ELF-1 (cell line): ENCODE measurements around the gene HDAC4.
"Not testable (repeated sequence)": the region's sequence is repeated elsewhere in the genome, so short reads cannot be mapped to it uniquely, and the experiment has no call there.

ENCODE experiments used
- DNase-seq: peaks from one replicate; pipeline ENCODE4 v3.0.0-alpha.2; 2016; ENCODE audit warnings: low read depth, low spot score

HDAC4 gene

DNA sequence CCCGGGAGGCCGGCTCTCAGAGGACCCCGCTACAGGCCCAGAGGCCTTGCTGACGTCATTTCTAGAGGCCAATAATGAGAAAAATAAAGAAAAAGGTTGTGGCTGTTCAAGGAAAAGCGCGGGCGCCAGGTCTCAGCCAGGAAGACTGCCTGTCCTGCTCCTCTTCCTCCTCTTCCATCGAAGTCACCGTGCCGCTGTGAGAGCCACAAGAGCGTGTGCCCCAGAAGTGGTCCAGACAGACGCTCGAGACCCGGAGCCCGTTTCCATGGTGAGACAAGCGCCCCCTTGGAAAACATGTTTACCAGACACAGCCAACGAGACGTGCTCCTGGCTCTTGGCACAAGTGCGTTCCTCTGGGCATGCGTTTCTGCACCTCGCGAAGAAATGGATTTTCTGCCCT lies 210.5 kb downstream of the HDAC4 start:
- DNase-seq: no peak

DNA sequence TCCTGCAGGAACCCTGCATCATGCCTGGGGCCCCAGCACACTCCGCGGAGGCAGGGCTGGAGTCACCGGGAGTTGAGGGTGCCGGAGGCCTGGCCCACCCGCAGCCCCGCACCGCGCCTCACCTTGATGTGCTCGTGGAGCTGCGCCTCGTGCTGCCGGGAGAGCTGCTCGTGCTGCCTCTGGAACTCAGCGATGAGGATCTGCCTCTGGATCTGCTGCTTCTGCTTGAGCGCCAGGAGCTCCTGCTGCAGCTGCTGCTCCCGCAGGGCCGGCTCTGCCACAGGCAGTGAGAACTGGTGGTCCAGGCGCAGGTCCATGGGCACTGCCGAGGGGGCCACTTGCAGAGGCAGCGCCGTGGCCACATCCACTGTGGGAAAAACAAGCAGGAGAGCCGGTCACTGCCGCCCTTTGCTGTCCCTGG lies 211.1 kb downstream of the HDAC4 start:
- no peak for DNase-seq

DNA sequence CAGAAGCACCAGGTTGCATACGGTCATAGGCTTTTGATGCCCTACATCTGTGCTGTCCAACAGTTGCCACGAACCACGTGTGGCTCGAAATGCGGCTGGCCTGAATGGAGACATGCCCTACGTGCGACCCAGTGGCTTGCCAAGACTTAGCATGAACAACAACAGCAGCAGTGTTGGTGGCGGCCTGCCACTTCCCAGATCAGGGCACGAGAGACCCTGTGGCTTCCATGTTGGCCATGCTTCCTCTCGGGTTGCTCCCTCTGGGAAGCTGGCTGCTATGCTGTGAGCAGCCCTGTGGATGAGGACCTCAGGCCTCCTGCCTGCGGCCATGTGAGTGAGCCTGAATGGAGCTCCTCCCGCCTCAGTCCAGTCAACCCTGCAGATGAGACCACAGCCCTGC lies 212.3 kb downstream of the HDAC4 start:
- no peak for DNase-seq

DNA sequence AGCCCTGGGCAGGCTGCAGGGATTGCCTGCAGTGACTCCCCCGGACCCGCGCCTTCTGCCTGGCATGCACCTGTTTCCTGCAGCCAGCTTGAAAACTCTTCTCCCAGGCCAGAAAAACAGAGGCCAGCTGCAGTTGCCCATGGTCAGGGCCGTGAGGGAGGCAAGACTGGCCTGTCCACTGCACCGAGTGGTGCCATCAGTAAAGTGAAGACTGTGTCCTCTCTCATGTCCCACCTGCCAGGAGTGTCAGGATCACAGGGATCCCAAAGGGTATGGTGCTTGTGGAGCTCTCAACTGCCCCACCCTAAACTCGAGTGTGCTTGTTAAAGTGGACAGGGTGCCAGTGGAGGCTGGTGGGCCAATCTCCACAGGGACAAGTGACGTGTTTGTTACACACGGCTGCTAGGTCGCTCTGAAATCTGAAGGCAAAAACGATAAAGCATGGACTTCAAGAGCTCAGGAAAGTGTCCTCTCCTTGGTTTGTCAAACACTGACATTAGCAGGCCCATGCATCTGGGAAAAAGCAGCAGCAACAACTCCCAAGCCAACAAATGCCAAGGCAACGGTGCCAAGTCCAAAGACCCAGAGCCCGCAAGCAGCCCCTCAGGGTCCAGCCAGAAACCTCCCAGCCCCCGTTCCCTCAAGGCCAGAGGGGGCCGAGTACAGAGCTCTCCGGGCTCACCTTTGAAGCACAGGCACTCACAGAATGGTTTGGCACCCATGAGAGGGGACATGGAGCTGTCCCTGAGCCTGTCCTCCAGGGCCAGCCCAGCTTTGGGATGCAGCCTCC lies 213.2 kb downstream of the HDAC4 start:
- DNase-seq: no peak

DNA sequence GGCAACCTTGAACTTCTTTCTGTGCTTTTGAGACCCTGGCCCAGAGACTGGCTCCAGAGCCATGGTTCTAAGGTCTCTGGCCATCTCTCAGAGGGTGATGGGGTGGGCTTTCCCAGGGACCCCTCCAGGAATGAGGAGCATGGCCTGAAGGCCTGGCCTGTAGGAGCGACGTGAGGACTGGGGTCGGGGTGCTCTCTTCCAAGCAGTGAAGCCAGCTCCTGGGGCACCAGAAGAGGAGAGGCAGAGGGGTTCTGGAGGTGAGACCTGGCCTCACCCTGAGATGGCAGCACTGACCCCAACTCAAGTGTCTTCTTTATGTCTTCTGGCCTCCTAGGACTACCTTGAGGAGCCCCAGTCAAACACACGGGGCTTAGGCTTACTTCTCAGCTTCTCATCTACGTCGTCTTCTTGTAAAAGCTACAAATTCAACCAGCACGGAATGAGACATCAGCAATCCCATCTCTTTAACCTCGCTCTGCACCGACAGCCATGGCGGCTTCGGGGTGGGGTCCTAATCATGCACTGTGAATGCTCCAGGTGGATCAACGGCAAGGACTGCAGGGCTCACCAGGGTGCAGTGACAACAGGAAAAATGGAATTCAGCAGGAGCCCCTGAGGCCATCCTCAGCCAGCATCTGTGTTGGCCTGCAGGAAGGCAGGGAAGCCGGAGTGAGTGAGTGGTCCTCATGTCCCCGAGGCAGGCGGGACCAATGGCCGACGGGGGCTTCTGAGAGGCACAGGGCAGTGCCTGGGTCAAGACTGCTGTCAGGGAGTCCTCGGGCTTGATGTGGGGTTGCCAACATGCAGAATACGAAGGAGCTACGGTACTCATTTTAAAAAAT lies 214.1 kb downstream of the HDAC4 start:
- DNase-seq: no peak

DNA sequence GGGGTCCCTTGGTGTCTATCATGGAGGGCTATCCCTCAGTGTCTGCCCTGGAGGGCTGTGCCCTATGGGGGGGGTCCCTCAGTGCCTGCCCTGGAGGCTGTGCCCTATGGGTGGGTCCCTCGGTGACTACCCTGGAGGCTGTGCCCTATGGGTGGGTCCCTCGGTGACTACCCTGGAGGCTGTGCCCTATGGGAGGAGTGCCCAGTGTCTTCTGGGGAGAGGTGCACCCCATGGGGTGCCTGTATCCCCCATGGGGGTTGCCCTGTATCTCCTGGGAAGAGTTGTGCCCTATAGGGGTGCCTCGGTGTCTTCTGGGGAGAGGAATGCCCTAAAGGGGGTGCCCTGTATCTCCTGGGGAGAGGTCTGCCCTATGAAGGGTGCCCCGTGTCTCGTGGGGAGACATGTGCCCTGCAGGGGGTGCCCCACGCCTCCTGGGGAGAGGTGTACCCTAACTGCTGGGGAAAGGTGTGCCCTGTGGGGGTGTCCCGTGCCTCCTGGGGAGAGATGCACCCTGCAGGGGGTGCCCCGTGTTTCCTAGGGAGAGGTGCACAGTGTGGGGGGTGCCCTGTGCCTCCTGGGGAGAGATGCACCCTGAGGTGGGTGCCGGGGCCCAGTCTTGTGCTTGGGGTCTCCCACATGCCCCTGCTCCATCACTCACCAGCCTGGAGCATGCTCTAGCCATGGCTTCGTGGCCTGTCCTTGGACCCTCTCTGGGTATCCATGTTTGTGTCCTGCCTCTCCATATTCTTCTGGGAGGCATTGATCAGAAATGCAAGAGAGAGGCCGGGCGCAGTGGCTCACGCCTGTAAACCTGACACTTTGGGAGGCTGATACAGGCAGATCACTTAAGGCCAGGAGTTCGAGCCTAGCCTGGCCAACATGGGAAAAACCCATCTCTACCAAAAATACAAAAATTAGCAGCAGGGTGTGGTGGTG lies 215.6 kb downstream of the HDAC4 start:
- DNase-seq: no peak

DNA sequence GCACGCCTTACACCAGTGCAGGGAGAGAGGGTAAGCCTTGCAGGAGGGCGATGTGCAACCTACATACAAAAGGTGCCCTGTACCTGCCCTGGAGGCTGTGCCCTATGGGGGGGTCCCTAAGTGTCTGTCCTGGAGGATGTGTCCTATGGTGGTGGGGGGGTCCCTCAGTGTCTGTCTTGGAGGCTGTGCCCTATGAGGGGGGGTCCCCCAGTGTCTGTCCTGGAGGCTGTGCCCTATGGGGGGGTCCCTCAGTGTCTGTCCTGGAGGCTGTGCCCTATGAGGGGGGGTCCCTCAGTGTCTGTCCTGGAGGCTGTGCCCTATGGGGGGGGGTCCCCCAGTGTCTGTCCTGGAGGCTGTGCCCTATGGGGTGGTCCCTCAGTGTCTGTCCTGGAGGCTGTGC lies 216.6 kb downstream of the HDAC4 start:
- no peak for DNase-seq

DNA sequence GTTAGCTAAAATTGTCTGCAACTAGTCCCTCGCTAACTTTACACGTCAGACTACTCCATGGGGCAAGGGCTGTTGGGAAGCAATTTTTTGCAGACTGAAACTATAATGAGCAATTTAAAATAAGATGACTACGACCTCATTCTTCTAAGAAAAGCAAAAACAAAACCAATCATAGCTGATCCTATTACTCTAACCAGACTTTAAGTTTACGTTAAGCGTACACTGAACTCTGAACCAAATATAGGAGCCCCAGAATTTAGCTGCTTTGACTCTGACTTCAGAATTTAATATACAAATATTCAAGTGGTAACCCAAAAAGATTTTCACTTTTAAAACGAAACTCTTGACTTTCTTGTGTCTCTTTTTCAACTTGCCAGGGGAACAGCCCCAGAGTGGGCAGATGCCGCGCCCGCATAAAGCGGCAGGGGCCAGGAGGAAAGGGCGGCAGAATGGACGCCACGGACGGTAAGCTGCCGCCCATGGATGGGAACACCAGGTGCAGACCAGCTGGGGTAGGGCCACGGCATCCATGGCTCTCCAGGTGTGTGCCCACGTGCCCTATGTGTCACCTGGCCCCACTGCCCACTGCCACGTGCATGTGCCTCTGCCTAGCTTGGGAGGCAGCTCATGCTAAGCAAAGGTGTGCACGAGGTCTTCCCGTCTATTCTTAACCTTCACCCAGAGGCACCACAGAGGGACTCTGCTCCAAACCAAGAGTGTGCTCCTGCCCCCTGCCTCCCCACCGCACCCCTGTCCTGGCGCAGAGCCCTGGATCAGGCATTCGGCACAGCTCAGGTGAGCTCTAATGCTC lies 217.6 kb downstream of the HDAC4 start:
- no peak for DNase-seq

DNA sequence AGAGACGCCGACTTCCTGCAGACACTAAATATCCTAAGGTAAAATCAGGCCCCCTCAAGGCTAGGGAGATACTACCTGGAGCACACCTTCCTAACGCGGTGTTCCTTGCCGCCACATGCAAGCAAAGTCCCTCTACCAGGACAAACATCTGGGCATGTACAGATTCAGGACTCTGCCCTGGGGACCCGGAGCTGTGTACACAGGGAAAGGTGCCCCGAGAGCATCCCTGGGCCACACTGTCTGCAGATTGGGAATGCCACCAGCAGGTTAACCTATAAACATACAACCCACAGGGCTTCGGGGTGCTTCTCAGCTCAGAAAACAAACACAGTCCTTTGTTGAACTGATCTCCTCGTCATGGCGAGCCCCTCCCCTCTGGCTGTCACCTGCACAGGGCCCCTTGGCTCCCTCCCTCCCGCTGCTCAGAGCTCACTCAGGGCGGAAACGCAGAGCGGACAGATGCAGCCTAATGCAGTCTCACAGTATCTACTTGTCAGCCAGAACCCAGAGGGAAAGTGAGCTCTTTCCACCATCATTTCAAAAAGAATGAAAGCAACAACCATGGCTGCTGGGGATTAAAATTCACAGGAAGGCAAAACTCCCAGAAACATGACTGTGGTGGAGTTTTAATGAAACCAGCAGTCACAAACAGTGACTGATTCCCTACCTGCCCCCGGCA lies 218.8 kb downstream of the HDAC4 start:
- peak; percentile 12 for DNase-seq

DNA sequence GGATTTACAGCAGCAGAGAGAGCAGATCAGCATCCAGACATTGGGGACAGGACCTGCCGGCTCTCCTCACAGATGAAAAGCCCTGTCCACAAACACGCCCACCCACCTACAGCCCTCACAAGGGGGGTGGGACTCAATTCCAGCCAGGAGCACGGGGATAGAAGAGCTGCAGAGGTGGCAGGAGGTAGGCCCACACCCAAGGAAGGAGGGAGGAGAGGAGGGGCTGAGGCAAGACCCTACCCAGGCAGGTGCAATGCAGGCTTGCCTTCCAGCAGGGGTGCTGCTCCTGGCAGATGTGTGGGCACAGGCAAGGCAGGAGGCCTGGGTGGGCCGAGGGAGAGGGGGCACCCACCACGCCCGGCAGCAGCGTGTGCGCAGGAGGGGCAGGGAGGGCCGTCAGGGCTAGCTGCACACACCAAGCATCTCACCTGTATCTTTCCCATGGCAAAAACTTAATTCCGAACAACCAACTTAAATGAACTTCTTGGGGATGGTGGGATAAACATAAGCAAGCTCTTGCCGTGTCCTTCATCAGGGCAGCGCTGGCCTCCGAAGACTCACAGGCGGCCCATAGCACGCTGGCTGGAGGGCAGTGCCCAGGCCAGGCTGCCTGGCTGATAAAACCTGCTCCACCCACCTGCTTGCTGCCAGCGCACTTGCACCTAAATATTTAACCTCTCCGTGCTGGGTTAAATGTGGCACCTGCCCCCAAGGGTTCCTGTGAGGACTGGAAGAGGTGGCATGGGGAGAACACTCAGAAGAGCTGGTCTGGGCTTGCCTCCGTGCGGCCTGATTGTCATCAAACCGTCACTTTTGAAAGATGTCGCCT lies 219.5 kb downstream of the HDAC4 start:
- DNase-seq: no peak

DNA sequence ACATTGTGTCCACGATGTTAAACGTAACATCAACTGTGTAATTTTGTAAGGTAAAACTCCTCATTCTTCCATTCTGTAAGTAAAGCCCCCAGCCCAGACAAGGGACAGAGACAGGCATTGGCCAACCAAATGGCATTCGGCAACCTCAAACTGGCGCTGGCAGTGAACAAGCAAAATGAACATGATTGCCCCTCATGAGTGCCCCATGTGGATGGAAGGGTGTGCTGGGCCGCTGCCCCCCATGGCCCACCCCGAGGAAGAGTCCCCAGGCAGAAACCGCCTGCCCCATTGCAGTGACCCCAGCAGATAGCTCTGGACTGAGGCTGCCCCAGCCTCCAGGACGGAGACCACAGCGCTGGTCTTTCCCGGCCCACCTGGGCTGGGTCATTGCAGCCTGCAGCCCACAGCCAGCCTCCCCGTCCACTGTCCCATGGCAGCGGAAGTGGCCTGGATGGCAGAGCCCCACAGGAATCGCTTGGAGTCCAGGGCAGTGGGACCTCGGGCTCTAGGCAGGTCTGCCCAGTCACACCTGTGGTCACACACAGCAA lies 220.2 kb downstream of the HDAC4 start:
- DNase-seq: no peak

DNA sequence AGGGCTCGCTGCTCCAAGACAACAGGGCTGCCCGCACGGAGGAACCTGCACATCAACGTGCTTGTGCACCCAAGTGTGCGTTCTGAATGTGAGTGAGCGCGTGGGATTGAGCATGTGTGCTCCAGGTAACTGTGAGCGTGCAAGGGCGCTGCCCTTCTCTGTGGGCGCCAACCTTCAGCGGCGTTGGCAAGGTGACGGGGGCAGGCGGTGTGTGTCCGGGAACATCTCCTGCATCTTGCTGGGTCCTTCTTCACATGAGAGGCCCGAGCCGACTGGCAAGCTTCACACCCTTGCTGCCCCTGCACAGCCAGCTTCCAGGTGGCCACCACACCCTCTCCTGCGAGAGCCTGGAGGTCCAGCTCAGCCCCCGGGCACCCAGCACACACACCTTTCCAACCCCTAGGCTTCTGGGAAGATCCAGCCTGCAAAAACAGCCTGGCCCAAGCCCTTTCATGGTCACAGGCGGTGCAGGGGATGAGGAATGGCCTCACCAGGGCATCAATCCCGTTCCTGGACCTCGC lies 220.9 kb downstream of the HDAC4 start:
- DNase-seq: no peak

DNA sequence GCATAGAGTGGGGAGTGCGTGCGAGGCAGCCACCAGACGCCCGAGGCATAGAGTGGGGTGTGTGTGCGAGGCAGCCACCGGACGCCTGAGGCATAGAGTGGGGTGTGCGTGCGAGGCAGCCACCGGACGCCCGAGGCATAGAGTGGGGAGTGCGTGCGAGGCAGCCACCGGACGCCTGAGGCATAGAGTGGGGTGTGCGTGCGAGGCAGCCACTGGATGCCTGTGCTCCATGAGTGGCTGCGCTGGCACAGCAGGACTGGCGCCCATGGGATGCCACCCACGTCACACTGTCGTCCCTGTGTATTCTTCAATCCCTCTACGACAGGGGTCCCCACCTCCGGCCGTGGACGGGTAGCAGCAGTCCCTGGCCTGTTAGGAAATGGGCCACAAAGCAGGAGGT lies 221.9 kb downstream of the HDAC4 start:
- no peak for DNase-seq

DNA sequence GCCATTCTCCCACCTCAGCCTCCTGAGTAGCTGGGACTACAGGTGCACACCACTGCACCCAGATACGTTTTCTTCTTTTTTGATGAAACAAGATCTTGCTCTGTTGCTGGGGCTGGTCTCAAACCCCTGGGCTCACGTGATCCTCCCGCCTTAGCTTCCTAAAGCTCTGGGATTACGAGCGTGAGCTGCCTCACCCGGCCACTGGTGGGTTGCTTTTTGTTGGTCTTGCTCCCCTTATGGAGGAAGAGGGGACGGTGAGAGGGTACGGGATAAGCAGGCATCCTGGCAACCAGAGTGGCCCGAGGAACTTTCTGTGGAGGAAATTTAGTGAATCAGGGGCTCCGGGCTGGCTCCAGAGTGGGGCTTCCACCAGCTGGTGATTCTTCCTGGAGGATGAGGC lies 222.3 kb downstream of the HDAC4 start:
- DNase-seq: no peak

DNA sequence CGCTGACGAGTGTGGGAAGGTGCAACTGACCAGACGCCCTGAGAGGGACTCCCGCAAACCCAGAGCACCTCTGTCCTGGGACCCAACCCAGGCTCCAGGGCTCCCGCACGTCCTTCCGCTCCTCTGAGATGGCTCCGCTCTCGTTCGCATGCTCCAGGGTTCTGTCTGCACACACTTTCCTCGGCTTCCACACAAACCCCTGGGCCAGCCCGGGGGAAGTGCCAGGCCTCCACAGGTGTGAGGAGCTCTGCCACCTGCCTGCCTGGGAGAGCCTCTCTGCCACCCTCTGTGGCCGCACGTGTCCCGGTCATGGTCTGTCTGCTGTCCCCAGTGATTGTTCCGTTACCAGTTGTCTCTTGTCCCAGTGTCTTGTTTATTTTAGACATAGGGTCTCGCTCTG lies 222.9 kb downstream of the HDAC4 start:
- no peak for DNase-seq

DNA sequence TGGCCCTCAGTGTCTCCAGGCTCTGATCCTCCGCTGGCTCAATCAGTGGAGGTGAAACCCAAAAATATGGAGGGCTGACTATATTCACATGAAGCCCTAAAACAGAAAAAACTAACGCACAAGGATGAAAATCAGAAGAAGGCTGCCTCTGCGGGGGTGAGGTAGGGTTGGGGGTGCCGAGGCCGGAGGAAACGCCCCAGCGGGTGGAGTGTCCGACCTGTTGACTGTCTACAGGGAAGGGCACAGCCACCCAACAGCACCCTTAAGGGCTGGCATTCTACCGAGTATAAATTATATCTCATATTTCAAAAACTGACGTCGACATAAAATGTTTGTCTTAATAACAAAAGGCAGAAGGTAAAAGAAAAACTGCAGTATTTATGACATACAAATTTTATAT lies 223.5 kb downstream of the HDAC4 start:
- DNase-seq: no peak

DNA sequence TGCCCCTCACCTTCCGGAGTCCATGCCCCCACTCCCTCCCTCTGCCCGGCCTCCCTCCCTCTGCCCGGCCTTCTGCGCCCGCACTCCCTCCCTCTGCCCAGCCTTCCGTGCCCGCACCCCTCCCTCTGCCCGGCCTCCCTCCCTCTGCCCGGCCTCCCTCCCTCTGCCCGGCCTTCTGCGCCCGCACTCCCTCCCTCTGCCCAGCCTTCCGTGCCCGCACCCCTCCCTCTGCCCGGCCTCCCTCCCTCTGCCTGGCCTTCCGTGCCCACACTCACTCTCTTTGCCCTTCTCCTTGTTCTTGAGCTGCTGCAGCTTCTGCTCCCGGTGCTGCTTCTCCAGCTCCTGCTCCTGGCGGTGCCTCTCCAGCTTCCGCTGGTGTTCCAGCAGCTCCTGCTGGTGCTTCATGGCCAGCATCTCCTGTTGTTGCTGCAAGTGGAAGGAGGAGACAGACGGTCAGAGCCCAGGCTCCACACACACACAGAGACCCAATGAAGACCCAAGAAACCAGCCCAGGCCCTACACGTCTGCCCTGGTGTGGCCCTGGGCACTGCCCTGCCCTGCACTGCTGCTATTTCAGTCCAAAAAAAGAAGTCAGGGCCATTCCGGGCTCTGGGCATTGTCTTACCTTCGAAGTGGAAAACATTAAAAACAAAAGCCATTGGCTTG lies 224.5 kb downstream of the HDAC4 start:
- not testable (repeated sequence) for DNase-seq

DNA sequence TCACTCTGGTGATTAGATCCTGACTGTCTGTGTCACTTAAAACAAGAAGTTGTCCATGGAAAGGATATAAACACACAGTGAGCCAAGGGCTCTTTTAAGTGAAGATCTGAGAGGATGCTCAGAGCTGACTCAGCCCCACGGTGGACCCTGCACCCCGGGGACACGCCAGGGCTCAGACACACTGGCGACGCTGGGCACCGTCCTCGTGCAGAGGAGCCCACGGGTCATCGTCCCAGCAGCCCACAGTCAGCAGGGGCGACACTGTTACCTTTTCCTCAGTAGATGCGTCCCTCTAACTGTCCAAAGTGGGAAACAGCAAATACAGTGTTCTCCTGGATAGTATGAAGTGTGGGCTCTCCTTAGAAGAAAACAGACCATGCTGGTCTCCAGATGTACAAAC lies 225.6 kb downstream of the HDAC4 start:
- no peak for DNase-seq

DNA sequence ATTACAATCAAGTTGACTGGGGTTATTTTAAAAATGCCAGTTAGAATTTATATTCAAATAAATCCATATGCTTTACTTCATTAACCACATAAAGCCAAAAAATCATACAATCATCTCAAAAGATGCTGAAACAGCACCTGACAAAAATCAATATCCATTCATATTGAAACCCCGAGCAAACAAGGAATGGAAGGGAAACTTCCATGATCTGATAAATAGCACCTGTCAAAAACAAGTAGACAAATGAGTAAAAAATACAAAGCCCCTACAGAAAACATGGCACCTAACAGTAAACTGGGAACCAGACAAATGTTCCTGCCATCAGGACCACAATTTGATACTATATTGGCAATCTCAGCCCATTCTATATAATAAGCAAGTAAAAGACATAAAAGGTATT lies 227.5 kb downstream of the HDAC4 start:
- DNase-seq: no peak
